MM.1S (cell line): ENCODE measurements around the gene POLR2A.

Source experiments
- CTCF ChIP-seq: fragments of 300-600 bp; sonication (generic); IDR thresholded peaks from 2 replicates; pipeline ENCODE4 v1.5.1; 2016; ENCODE audit warnings: antibody characterized with exemption, low read length, mixed read lengths
- EZH2 ChIP-seq: fragments of 300-600 bp; sonication (generic); optimal IDR thresholded peaks from 2 replicates; pipeline ENCODE3; 2017; ENCODE audit warnings: low read depth, mild to moderate bottlenecking, antibody characterized with exemption, low read length, mixed read lengths

GRCh38 chr17:7544911-7545310 lies 60.7 kb downstream of the POLR2A start:
- no peak for TF ChIP-seq CTCF
- no peak for TF ChIP-seq EZH2
